Glutamatergic neuron (in vitro differentiated cells): ENCODE results near the gene MSMB. TPM values are rescaled to one million over a fixed set of nuclear protein-coding genes. Genes with fewer than 3 reads are reported as not detected.

ENCODE experiments used
- DNase-seq: peaks from one replicate; pipeline ENCODE4 v3.0.0; 2022
- H3K27ac Mint-ChIP-seq: one replicate; pipeline ENCODE4 v1.8.0; 2020; ENCODE audit warnings: mild to moderate bottlenecking, mixed read lengths, inconsistent platforms; ENCODE audit not compliant: unreplicated experiment
- H3K27me3 Mint-ChIP-seq: one replicate; pipeline ENCODE4 v1.8.0; 2020; ENCODE audit warnings: mild to moderate bottlenecking, moderate library complexity, mixed read lengths, inconsistent platforms; ENCODE audit not compliant: unreplicated experiment
- H3K36me3 Mint-ChIP-seq: one replicate; pipeline ENCODE4 v1.8.0; 2020; ENCODE audit warnings: mild to moderate bottlenecking, mixed read lengths, inconsistent platforms; ENCODE audit not compliant: unreplicated experiment
- H3K4me1 Mint-ChIP-seq: one replicate; pipeline ENCODE4 v1.8.0; 2020; ENCODE audit warnings: mild to moderate bottlenecking, low read depth, mixed read lengths, inconsistent platforms; ENCODE audit not compliant: unreplicated experiment
- H3K4me3 Mint-ChIP-seq: one replicate; pipeline ENCODE4 v1.8.0; 2020; ENCODE audit warnings: mild to moderate bottlenecking, mixed read lengths, inconsistent platforms; ENCODE audit not compliant: unreplicated experiment
- H3K9me3 Mint-ChIP-seq: one replicate; pipeline ENCODE4 v1.8.0; 2020; ENCODE audit warnings: mild to moderate bottlenecking, moderate library complexity, mixed read lengths, inconsistent platforms; ENCODE audit not compliant: unreplicated experiment
- CTCF ChIP-seq: fragments of 200-600 bp; sonication (generic); IDR thresholded peaks from one replicate; pipeline ENCODE4 v1.5.0; 2021; ENCODE audit not compliant: partially characterized antibody, unreplicated experiment
- total RNA-seq: library from RNA; stranded (reverse); fragmentation: NEBNext Ultra II Directional; extraction: Animal tissue kit (Norgen Biotek cat#: 25700); gene quantifications from one replicate; pipeline ENCODE4 v1.2.1, GENCODE V29; 2021; ENCODE audit not compliant: unreplicated experiment

The MSMB gene
- total RNA-seq, 1 donor from 2014 or later, result not detected

- peak; percentile 66 for TF ChIP-seq CTCF
- H3K4me1 Mint-ChIP-seq, result peaks cover 26% of the 10 kb centered on the region
- H3K9me3 Mint-ChIP-seq, result peaks cover 8% of the 10 kb centered on the region
- no peaks in the 10 kb centered on the region for H3K36me3 Mint-ChIP-seq
- peak within 1 kb of the TSS; percentile 95 for H3K27ac Mint-ChIP-seq
- H3K4me3 Mint-ChIP-seq, result peak within 1 kb of the TSS; percentile 93
- DNase-seq, result peak; percentile 98
- no peaks in the 10 kb centered on the region for H3K27me3 Mint-ChIP-seq
Measured at GRCh38 chr10:46030091-46030937, 15.8 kb downstream of the MSMB start, which contains the start of gene NCOA4. TSS of gene NCOA4 (minus strand) at chr10:46030623. CDS start at chr10:46016680, 13,943 bp downstream.

DNA sequence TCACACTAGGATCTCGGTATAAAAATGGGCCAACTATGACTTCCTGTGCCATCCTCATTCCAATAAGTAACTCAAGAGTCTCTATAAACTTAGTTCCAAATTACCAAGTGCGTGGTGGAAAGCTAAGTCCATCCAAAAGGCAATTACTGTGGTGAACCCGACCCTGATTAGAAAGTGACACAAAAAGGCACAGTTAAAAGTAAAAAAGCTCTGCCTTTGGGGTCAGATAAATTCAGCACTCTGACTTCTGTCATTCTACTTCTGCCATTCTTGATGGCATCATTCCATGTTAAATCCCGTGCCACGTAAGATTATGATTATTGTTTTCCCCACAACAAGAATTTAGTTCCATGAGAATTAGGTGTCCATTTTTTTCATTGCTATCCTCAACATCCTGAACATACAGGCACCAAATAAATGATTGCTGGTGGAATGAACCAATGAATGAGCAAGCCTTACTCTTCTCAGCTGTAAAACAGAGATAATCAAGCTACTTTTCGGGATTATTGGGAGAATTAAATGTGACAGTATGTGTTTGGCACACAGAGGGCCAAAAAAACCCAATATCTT lies 16.5 kb downstream of the MSMB start:
- Mint-ChIP-seq H3K27me3 (no peaks in the 10 kb centered on the region), H3K9me3 (peaks cover 8% of the 10 kb centered on the region), H3K27ac (peak overlapping the region; percentile 95), H3K36me3 (no peaks in the 10 kb centered on the region), H3K4me1 (peaks cover 30% of the 10 kb centered on the region), H3K4me3 (peak overlapping the region; percentile 93)
- TF ChIP-seq CTCF, result no peak
- DNase-seq, result no peak

- Mint-ChIP-seq H3K4me1 (peaks cover 37% of the 10 kb centered on the region), H3K4me3 (peak overlapping the region; percentile 93), H3K9me3 (peaks cover 8% of the 10 kb centered on the region), H3K36me3 (no peaks in the 10 kb centered on the region), H3K27me3 (no peaks in the 10 kb centered on the region), H3K27ac (no peak overlapping the region)
- peak; percentile 70 for TF ChIP-seq CTCF
- DNase-seq, result no peak
Measured at GRCh38 chr10:46028584-46029460, 17.2 kb downstream of the MSMB start.

DNA sequence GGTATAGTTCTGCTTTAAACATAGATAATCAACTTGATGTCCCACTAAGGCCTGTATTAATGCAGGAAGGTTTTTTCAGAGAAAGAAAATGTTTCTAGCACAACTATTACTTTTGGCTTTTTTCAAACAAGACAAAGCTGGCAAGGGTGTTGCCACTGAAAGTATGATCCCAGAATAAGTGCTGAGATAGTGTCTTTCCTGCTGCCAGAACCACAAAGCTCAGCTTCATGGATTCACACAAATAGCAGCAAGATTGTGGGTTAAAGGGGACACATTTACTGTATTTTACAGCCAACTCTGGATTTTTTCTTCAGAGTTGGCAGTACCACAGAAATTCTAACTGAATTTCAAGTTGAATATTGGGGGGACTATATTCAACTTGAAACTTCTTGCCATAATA lies 20.0 kb downstream of the MSMB start:
- Mint-ChIP-seq H3K9me3 (peaks cover 11% of the 10 kb centered on the region), H3K27me3 (peaks cover 2% of the 10 kb centered on the region), H3K4me1 (peaks cover 34% of the 10 kb centered on the region), H3K4me3 (no peak overlapping the region), H3K27ac (no peak overlapping the region), H3K36me3 (no peaks in the 10 kb centered on the region)
- TF ChIP-seq CTCF, result no peak
- DNase-seq, result no peak
